DMS53 treated with DMSO at 0.1 percent for 48 hours (cell line): ENCODE measurements around the gene PLIN3.
A peak's percentile ranks its signal among the peaks of the same experiment; 100 is the strongest.
"Not testable (repeated sequence)": the region's sequence is repeated elsewhere in the genome, so short reads cannot be mapped to it uniquely, and the experiment has no call there.

Experiments used
- DNase-seq: peaks from one replicate; lab custom pipeline; 2025; ENCODE audit not compliant: unreplicated experiment; lab: John Stamatoyannopoulos, UW

The PLIN3 gene

GRCh38 chr19:4867534-4868285 lies at the start of gene PLIN3:
TSS of gene PLIN3 (minus strand) at chr19:4867667. CDS start at chr19:4861394, 6,273 bp downstream.
- DNase-seq: peak; percentile 48

GRCh38 chr19:4916292-4917082 lies 49.0 kb upstream of the PLIN3 start:
- DNase-seq: no peak

- no peak for DNase-seq
Observed at GRCh38 chr19:4914736-4915501, 47.5 kb upstream of the PLIN3 start.

GRCh38 chr19:4913996-4914735 lies 46.7 kb upstream of the PLIN3 start:
- no peak for DNase-seq

GRCh38 chr19:4911786-4912672 lies 44.6 kb upstream of the PLIN3 start:
- DNase-seq: no peak

GRCh38 chr19:4911314-4911713 lies 43.8 kb upstream of the PLIN3 start:
- DNase-seq: no peak

GRCh38 chr19:4910594-4911281 lies 43.3 kb upstream of the PLIN3 start:
- DNase-seq: no peak

- peak; percentile 73 for DNase-seq
Observed at GRCh38 chr19:4909897-4910593, 42.6 kb upstream of the PLIN3 start.

GRCh38 chr19:4909156-4909896 lies 41.9 kb upstream of the PLIN3 start, which contains the start of gene UHRF1:
TSS of gene UHRF1 (plus strand) at chr19:4909501. CDS start at chr19:4910886, 1,385 bp downstream.
- DNase-seq: no peak

- DNase-seq: no peak
Observed at GRCh38 chr19:4908781-4909155, 41.3 kb upstream of the PLIN3 start.

GRCh38 chr19:4908360-4908759 lies 40.9 kb upstream of the PLIN3 start:
- no peak for DNase-seq

GRCh38 chr19:4906963-4907362 lies 39.5 kb upstream of the PLIN3 start:
- no peak for DNase-seq

- no peak for DNase-seq
Observed at GRCh38 chr19:4904481-4904880, 37.0 kb upstream of the PLIN3 start.

- DNase-seq: no peak
Observed at GRCh38 chr19:4902796-4903195, 35.3 kb upstream of the PLIN3 start, which contains the start of gene ARRDC5. TSS of gene ARRDC5 (minus strand) at chr19:4902896. CDS start at chr19:4902825, 71 bp downstream.

GRCh38 chr19:4900879-4901278 lies 33.4 kb upstream of the PLIN3 start:
- not testable (repeated sequence) for DNase-seq

GRCh38 chr19:4897146-4897545 lies 29.7 kb upstream of the PLIN3 start:
- no peak for DNase-seq

- DNase-seq: no peak
Observed at GRCh38 chr19:4896372-4896771, 28.9 kb upstream of the PLIN3 start.

- not testable (repeated sequence) for DNase-seq
Observed at GRCh38 chr19:4892962-4893361, 25.5 kb upstream of the PLIN3 start.
